Measurements from ENCODE around the gene PPP2R2D. TPM values are rescaled to one million over a fixed set of nuclear protein-coding genes. Genes with fewer than 3 reads are reported as not detected.
A peak's percentile ranks its signal among the peaks of the same experiment; 100 is the strongest.

The PPP2R2D gene
- total RNA-seq, 1 experiment from 2014 or later: 40.3 TPM

DNA sequence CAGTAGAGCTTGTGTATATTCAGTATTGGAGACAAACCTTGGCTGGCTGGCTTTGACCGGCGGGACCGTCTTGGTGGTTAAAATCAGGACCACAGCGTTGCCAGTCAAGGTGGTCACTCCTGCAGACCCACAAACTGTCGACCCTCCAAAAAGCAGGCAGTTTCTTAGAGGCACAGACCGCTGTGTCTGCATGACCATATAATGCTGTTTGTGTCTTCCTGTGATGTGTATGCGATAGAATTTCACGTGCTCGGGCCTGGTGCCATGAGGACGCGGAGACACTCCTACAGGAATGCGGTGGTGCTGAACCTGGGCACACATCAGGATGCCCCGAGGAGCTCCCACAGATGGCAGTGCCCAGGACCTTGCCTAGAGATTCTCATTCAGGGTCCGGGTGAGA lies 46.1 kb downstream of the PPP2R2D start:
- Histone ChIP-seq H3K4me1 (ENCODE audit: insufficient read depth, low read length) (peaks cover 48% of the 10 kb centered on the region), H3K4me2 (ENCODE audit: low read length) (peak overlapping the region; percentile 81), H3K27ac (ENCODE audit: low read length) (peak overlapping the region; percentile 83), H4K20me1 (ENCODE audit: low read length) (0 out of 2 replicates have a peak, but pooled peaks cover 5% of the 10 kb centered on the region), H3K36me3 (ENCODE audit: low read depth, low read length) (peaks cover 23% of the 10 kb centered on the region), H3K9ac (ENCODE audit: low read length) (no peak overlapping the region), H3K79me2 (ENCODE audit: low read length) (peaks cover 8% of the 10 kb centered on the region; the same call in 1 of the 2 replicates), H3K27me3 (ENCODE audit: low read length) (no peaks in the 10 kb centered on the region), H2AFZ (ENCODE audit: low read length) (no peak overlapping the region), H3K9me3 (ENCODE audit: low read length) (no peaks in the 10 kb centered on the region), H3F3A (ENCODE audit: low read length, unreplicated experiment) (peaks cover 8% of the 10 kb centered on the region), H3K4me3 (ENCODE audit: low read length) (peak overlapping the region; percentile 12; the same call in 1 of the 2 replicates), H3K9me2 (replicated peaks; ENCODE audit: low read length) (no peaks in the 10 kb centered on the region)
- POLR2A ChIA-PET (ENCODE audit: unreplicated experiment): no interaction called here
- CTCF ChIA-PET: no interaction called here
- peak; percentile 60 for DNase-seq
- intact Hi-C loops (cut with micrococcal nuclease): loop anchor here (1.0 to 5.0 kb wide), 3 partner anchors 34 to 59 kb away; partner anchors contain the start of genes BNIP3 and PPP2R2D
- TF ChIP-seq EZH2 (IDR thresholded peaks at IDR 0.05; ENCODE audit: low read length, unreplicated experiment): no peak
- no peak for TF ChIP-seq CTCF (conservative IDR thresholded peaks at IDR 0.05; ENCODE audit: low read depth, low read length)
- no peak for TF ChIP-seq EZH2phosphoT487 (IDR thresholded peaks at IDR 0.05; ENCODE audit: borderline replicate concordance, low read length)
- peak; percentile 48 for ATAC-seq
- no TSS peak for BruUV-seq (replicated peaks)

GRCh38 chr10:131947631-131948347 lies 47.0 kb downstream of the PPP2R2D start:
- DNase-seq (peak; percentile 80), ATAC-seq (peak; percentile 60)
- TF ChIP-seq EZH2 (IDR thresholded peaks at IDR 0.05; ENCODE audit: low read length, unreplicated experiment) (no peak), EZH2phosphoT487 (IDR thresholded peaks at IDR 0.05; ENCODE audit: borderline replicate concordance, low read length) (no peak), CTCF (conservative IDR thresholded peaks at IDR 0.05; ENCODE audit: low read depth, low read length) (no peak)
- TSS peak; percentile 88 for BruUV-seq (replicated peaks)
- H3K4me1 ChIP-seq (ENCODE audit: insufficient read depth, low read length): peaks cover 48% of the 10 kb centered on the region
- H3K9ac ChIP-seq (ENCODE audit: low read length): no peak overlapping the region
- H3K36me3 ChIP-seq (ENCODE audit: low read depth, low read length): peaks cover 23% of the 10 kb centered on the region
- peak overlapping the region; percentile 83 for H3K27ac ChIP-seq (ENCODE audit: low read length)
- no peak overlapping the region for H2AFZ ChIP-seq (ENCODE audit: low read length)
- H3K9me2 ChIP-seq (replicated peaks; ENCODE audit: low read length): no peaks in the 10 kb centered on the region
- CTCF ChIA-PET: no interaction called here
- H3K27me3 ChIP-seq (ENCODE audit: low read length): no peaks in the 10 kb centered on the region
- peaks cover 8% of the 10 kb centered on the region for H3F3A ChIP-seq (ENCODE audit: low read length, unreplicated experiment)
- H4K20me1 ChIP-seq (ENCODE audit: low read length): 0 out of 2 replicates have a peak, but pooled peaks cover 5% of the 10 kb centered on the region
- POLR2A ChIA-PET (ENCODE audit: unreplicated experiment): interaction anchor here (1.0 kb wide), 1 partner anchor 33 kb away, joined by 3 read pairs; no protein-coding TSS in a partner anchor
- 0 out of 2 replicates have a peak overlapping the region, but pooled peaks have one; percentile 24 for H3K4me3 ChIP-seq (ENCODE audit: low read length)
- intact Hi-C loops (cut with micrococcal nuclease): loop anchor here (2.0 to 5.0 kb wide), 2 partner anchors 33 to 45 kb away; partner anchors contain the start of genes BNIP3 and PPP2R2D
- H3K9me3 ChIP-seq (ENCODE audit: low read length): no peaks in the 10 kb centered on the region
- H3K4me2 ChIP-seq (ENCODE audit: low read length): peak overlapping the region; percentile 60
- peaks cover 8% of the 10 kb centered on the region; the same call in 1 of the 2 replicates for H3K79me2 ChIP-seq (ENCODE audit: low read length)

- CTCF ChIA-PET: no interaction called here
- no peaks in the 10 kb centered on the region for H3K9me2 ChIP-seq (replicated peaks; ENCODE audit: low read length)
Observed at GRCh38 chr10:131948501-131948900, 47.7 kb downstream of the PPP2R2D start.

More at GRCh38 chr10:131948501-131948900, 47.7 kb downstream of the PPP2R2D start:
- intact Hi-C loops (cut with micrococcal nuclease): loop anchor here (5.0 kb wide), 1 partner anchor 46 kb away; the partner anchor contains the start of gene PPP2R2D
- Histone ChIP-seq H3K36me3 (ENCODE audit: low read depth, low read length) (peaks cover 23% of the 10 kb centered on the region), H3K27ac (ENCODE audit: low read length) (no peak overlapping the region), H3K9me3 (ENCODE audit: low read length) (no peaks in the 10 kb centered on the region), H3K79me2 (ENCODE audit: low read length) (peaks cover 8% of the 10 kb centered on the region; the same call in 1 of the 2 replicates), H3K27me3 (ENCODE audit: low read length) (no peaks in the 10 kb centered on the region), H2AFZ (ENCODE audit: low read length) (no peak overlapping the region), H3F3A (ENCODE audit: low read length, unreplicated experiment) (peaks cover 8% of the 10 kb centered on the region), H3K9ac (ENCODE audit: low read length) (no peak overlapping the region), H3K4me1 (ENCODE audit: insufficient read depth, low read length) (peaks cover 48% of the 10 kb centered on the region), H3K4me2 (ENCODE audit: low read length) (peak overlapping the region; percentile 60), H4K20me1 (ENCODE audit: low read length) (0 out of 2 replicates have a peak, but pooled peaks cover 5% of the 10 kb centered on the region), H3K4me3 (ENCODE audit: low read length) (no peak overlapping the region)
- no peak for DNase-seq
- ATAC-seq: no peak
- POLR2A ChIA-PET (ENCODE audit: unreplicated experiment): no interaction called here
- no peak for TF ChIP-seq EZH2 (IDR thresholded peaks at IDR 0.05; ENCODE audit: low read length, unreplicated experiment)
- no peak for TF ChIP-seq EZH2phosphoT487 (IDR thresholded peaks at IDR 0.05; ENCODE audit: borderline replicate concordance, low read length)
- no peak for TF ChIP-seq CTCF (conservative IDR thresholded peaks at IDR 0.05; ENCODE audit: low read depth, low read length)
- BruUV-seq (replicated peaks): no TSS peak

All from PC-3 (cell line).